Measurements from ENCODE around the gene SYNDIG1. TPM values are rescaled to one million over a fixed set of nuclear protein-coding genes. Genes with fewer than 3 reads are reported as not detected.

SYNDIG1 gene
- polyA plus RNA-seq, 1 experiment, result 1.7 TPM

GRCh38 chr20:24694727-24695528 lies 225.5 kb downstream of the SYNDIG1 start:
- ChIA-PET POLR2A (no interaction called here), CTCF (interaction anchor here (1.3 kb wide), 1 partner anchor 9 kb away, joined by 3 read pairs; no protein-coding TSS in a partner anchor)

GRCh38 chr20:24695529-24696225 lies 226.2 kb downstream of the SYNDIG1 start:
- no peak overlapping the region for H3K4me3 ChIP-seq (ENCODE audit: low read depth, low read length)
- H3K27me3 ChIP-seq (ENCODE audit: control insufficient read depth, insufficient read depth, low read length), result peaks cover 6% of the 10 kb centered on the region
- ChIA-PET CTCF (interaction anchor here (1.3 kb wide), 1 partner anchor 9 kb away, joined by 3 read pairs; no protein-coding TSS in a partner anchor), POLR2A (no interaction called here)
- TF ChIP-seq CTCF (IDR thresholded peaks at IDR 0.05; ENCODE audit: insufficient read depth, low read depth, low read length), result no peak
- no peak for DNase-seq (ENCODE audit: low read depth)
- H3K36me3 ChIP-seq (ENCODE audit: control insufficient read depth, insufficient read depth, low read length), result no peaks in the 10 kb centered on the region

More at GRCh38 chr20:24694727-24695528, 225.5 kb downstream of the SYNDIG1 start:
- DNase-seq (ENCODE audit: low read depth), result no peak
- H3K4me3 ChIP-seq (ENCODE audit: low read depth, low read length), result no peak overlapping the region
- peaks cover 7% of the 10 kb centered on the region for H3K27me3 ChIP-seq (ENCODE audit: control insufficient read depth, insufficient read depth, low read length)
- H3K36me3 ChIP-seq (ENCODE audit: control insufficient read depth, insufficient read depth, low read length), result no peaks in the 10 kb centered on the region
- TF ChIP-seq CTCF (IDR thresholded peaks at IDR 0.05; ENCODE audit: insufficient read depth, low read depth, low read length), result no peak

GRCh38 chr20:24696396-24696795 lies 227.0 kb downstream of the SYNDIG1 start:
- CTCF ChIA-PET, result interaction anchor here (1.3 kb wide), 1 partner anchor 8 kb away, joined by 3 read pairs; no protein-coding TSS in a partner anchor
- no peak overlapping the region for H3K4me3 ChIP-seq (ENCODE audit: low read depth, low read length)
- TF ChIP-seq CTCF (IDR thresholded peaks at IDR 0.05; ENCODE audit: insufficient read depth, low read depth, low read length), result no peak
- DNase-seq (ENCODE audit: low read depth), result no peak
- no peaks in the 10 kb centered on the region for H3K36me3 ChIP-seq (ENCODE audit: control insufficient read depth, insufficient read depth, low read length)
- peaks cover 6% of the 10 kb centered on the region for H3K27me3 ChIP-seq (ENCODE audit: control insufficient read depth, insufficient read depth, low read length)
- POLR2A ChIA-PET, result no interaction called here

GRCh38 chr20:24697411-24697810 lies 228.0 kb downstream of the SYNDIG1 start:
- no peaks in the 10 kb centered on the region for H3K36me3 ChIP-seq (ENCODE audit: control insufficient read depth, insufficient read depth, low read length)
- no peak for TF ChIP-seq CTCF (IDR thresholded peaks at IDR 0.05; ENCODE audit: insufficient read depth, low read depth, low read length)
- no peak for DNase-seq (ENCODE audit: low read depth)
- no peak overlapping the region for H3K4me3 ChIP-seq (ENCODE audit: low read depth, low read length)
- ChIA-PET CTCF (no interaction called here), POLR2A (no interaction called here)
- H3K27me3 ChIP-seq (ENCODE audit: control insufficient read depth, insufficient read depth, low read length), result peaks cover 6% of the 10 kb centered on the region

- ChIA-PET POLR2A (no interaction called here), CTCF (no interaction called here)
- no peaks in the 10 kb centered on the region for H3K36me3 ChIP-seq (ENCODE audit: control insufficient read depth, insufficient read depth, low read length)
- no peak for DNase-seq (ENCODE audit: low read depth)
- H3K27me3 ChIP-seq (ENCODE audit: control insufficient read depth, insufficient read depth, low read length), result peaks cover 4% of the 10 kb centered on the region
- TF ChIP-seq CTCF (IDR thresholded peaks at IDR 0.05; ENCODE audit: insufficient read depth, low read depth, low read length), result no peak
- H3K4me3 ChIP-seq (ENCODE audit: low read depth, low read length), result no peak overlapping the region
Observed at GRCh38 chr20:24698189-24698588, 228.8 kb downstream of the SYNDIG1 start.

Measured in BJ (cell line).